RWPE2 (cell line): ENCODE measurements around the gene CRYBB2.

Experiments
- ATAC-seq: fragments of 200-7000 bp; cut with Tn5 transposase; 3 replicates; pipeline ENCODE4 v1.9.1; 2021; ENCODE audit warnings: low read depth
- DNase-seq: peaks from one replicate; pipeline ENCODE4 v3.0.0-alpha.2; 2020; ENCODE audit warnings: low spot score
- H3K27ac ChIP-seq: fragments of 450-650 bp; 2 replicates; pipeline ENCODE4 v1.5.1; 2017; ENCODE audit warnings: mild to moderate bottlenecking; ENCODE audit not compliant: poor library complexity, severe bottlenecking
- H3K27me3 ChIP-seq: fragments of 250-450 bp; sonication (Bioruptor Pico); 2 replicates; pipeline ENCODE4 v1.5.1; 2021; ENCODE audit warnings: mild to moderate bottlenecking, moderate library complexity; ENCODE audit not compliant: insufficient read depth, poor library complexity, severe bottlenecking
- H3K36me3 ChIP-seq: fragments of 250-450 bp; sonication (Bioruptor Pico); 2 replicates; pipeline ENCODE4 v1.5.1; 2020; ENCODE audit warnings: low read depth, mild to moderate bottlenecking, moderate library complexity
- H3K4me1 ChIP-seq: fragments of 250-450 bp; sonication (Bioruptor Pico); 2 replicates; pipeline ENCODE4 v1.5.1; 2021; ENCODE audit warnings: mild to moderate bottlenecking, moderate library complexity; ENCODE audit not compliant: insufficient read depth, poor library complexity, severe bottlenecking
- H3K4me3 ChIP-seq: fragments of 250-450 bp; sonication (Bioruptor Pico); 2 replicates; pipeline ENCODE4 v1.5.1; 2021; ENCODE audit warnings: mild to moderate bottlenecking, moderate library complexity; ENCODE audit not compliant: severe bottlenecking
- H3K9me3 ChIP-seq: fragments of 250-450 bp; sonication (Bioruptor Pico); 2 replicates; pipeline ENCODE4 v1.5.1; 2021; ENCODE audit warnings: mild to moderate bottlenecking, moderate library complexity; ENCODE audit not compliant: severe bottlenecking
- CTCF ChIP-seq: fragments of 450-650 bp; IDR thresholded peaks from one replicate; pipeline ENCODE4 v1.5.1; 2017; ENCODE audit warnings: mild to moderate bottlenecking, moderate library complexity; ENCODE audit not compliant: poor library complexity, severe bottlenecking

Gene CRYBB2

GRCh38 chr22:25182131-25183110 is 37.0 kb upstream of the CRYBB2 start:
- no peak for ATAC-seq
- TF ChIP-seq CTCF: no peak

GRCh38 chr22:25183949-25184619 is 35.4 kb upstream of the CRYBB2 start:
- no peak overlapping the region for H3K4me3 ChIP-seq
- no peak for DNase-seq
- TF ChIP-seq CTCF: no peak
- H3K36me3 ChIP-seq: peaks cover 66% of the 10 kb centered on the region
- H3K4me1 ChIP-seq: no peaks in the 10 kb centered on the region
- H3K27ac ChIP-seq: no peak overlapping the region
- H3K27me3 ChIP-seq: no peaks in the 10 kb centered on the region
- H3K9me3 ChIP-seq: no peaks in the 10 kb centered on the region
- ATAC-seq: no peak

More at GRCh38 chr22:25182131-25183110, 37.0 kb upstream of the CRYBB2 start:
- no peaks in the 10 kb centered on the region for H3K4me1 ChIP-seq
- H3K27me3 ChIP-seq: no peaks in the 10 kb centered on the region
- no peak overlapping the region for H3K27ac ChIP-seq
- no peak overlapping the region for H3K4me3 ChIP-seq
- H3K36me3 ChIP-seq: peaks cover 62% of the 10 kb centered on the region
- no peaks in the 10 kb centered on the region for H3K9me3 ChIP-seq
- DNase-seq: no peak

- no peaks in the 10 kb centered on the region for H3K9me3 ChIP-seq
- no peak for TF ChIP-seq CTCF
- H3K27me3 ChIP-seq: no peaks in the 10 kb centered on the region
- peaks cover 65% of the 10 kb centered on the region for H3K36me3 ChIP-seq
- no peaks in the 10 kb centered on the region for H3K4me1 ChIP-seq
- H3K4me3 ChIP-seq: no peak overlapping the region
- DNase-seq: no peak
- H3K27ac ChIP-seq: no peak overlapping the region
- ATAC-seq: no peak
Observed at GRCh38 chr22:25186140-25186539, 33.3 kb upstream of the CRYBB2 start.

- H3K9me3 ChIP-seq: no peaks in the 10 kb centered on the region
- no peaks in the 10 kb centered on the region for H3K27me3 ChIP-seq
- no peak for ATAC-seq
- no peaks in the 10 kb centered on the region for H3K4me1 ChIP-seq
- H3K4me3 ChIP-seq: no peak overlapping the region
- no peak overlapping the region for H3K27ac ChIP-seq
- H3K36me3 ChIP-seq: peaks cover 69% of the 10 kb centered on the region
- no peak for DNase-seq
- no peak for TF ChIP-seq CTCF
Observed at GRCh38 chr22:25187469-25187868, 32.0 kb upstream of the CRYBB2 start.

DNA sequence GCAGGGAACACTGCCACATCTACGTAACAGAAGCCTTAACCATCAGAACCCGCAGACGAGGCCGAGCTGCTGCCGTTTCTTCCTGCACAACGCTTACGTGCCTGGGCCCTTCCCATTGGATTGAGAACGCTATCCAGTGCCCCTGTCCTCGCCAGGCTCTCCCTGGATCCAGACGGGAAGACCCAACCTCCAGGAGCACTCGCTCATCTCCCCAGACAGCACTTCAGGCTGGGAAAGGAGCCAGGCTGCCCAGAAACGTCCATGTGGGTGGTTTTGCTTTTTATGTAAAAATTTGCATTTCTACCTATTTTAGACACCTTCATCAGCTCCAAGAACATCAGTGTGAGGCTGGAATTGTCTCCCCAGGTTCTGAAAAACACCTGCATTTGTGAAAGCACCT is 27.0 kb upstream of the CRYBB2 start:
- H3K4me1 ChIP-seq: no peaks in the 10 kb centered on the region
- no peak overlapping the region for H3K4me3 ChIP-seq
- no peak overlapping the region for H3K27ac ChIP-seq
- no peak for TF ChIP-seq CTCF
- DNase-seq (no peak), ATAC-seq (no peak)
- H3K36me3 ChIP-seq: peaks cover 72% of the 10 kb centered on the region
- H3K27me3 ChIP-seq: no peaks in the 10 kb centered on the region
- no peaks in the 10 kb centered on the region for H3K9me3 ChIP-seq
